Nephron progenitor cell (in vitro differentiated cells): ENCODE measurements around the gene CACNA1D.

ENCODE experiments used
- DNase-seq: peaks from one replicate; pipeline ENCODE4 v3.0.0; 2021
- H3K27ac Mint-ChIP-seq: 2 replicates; pipeline ENCODE4 v1.8.0; 2021; ENCODE audit warnings: mild to moderate bottlenecking, moderate library complexity, mixed read lengths
- H3K27me3 Mint-ChIP-seq: 2 replicates; pipeline ENCODE4 v1.8.0; 2021; ENCODE audit warnings: mild to moderate bottlenecking, low read depth, mixed read lengths; ENCODE audit not compliant: poor library complexity
- H3K36me3 Mint-ChIP-seq: 2 replicates; pipeline ENCODE4 v1.8.0; 2021; ENCODE audit warnings: low read depth, mixed read lengths
- H3K4me1 Mint-ChIP-seq: 2 replicates; pipeline ENCODE4 v1.8.0; 2021; ENCODE audit warnings: mixed read lengths
- H3K4me3 Mint-ChIP-seq: 2 replicates; pipeline ENCODE4 v1.8.0; 2021; ENCODE audit warnings: mild to moderate bottlenecking, moderate library complexity, mixed read lengths
- H3K9me3 Mint-ChIP-seq: 2 replicates; pipeline ENCODE4 v1.8.0; 2021; ENCODE audit warnings: mild to moderate bottlenecking, moderate library complexity, mixed read lengths
- TF ChIP-seq, protein P1 (sequence below): fragments of 200-600 bp; sonication (generic); IDR thresholded peaks from 2 replicates; pipeline ENCODE4 v1.5.0; 2021; ENCODE audit warnings: antibody characterized with exemption

CACNA1D gene

DNA sequence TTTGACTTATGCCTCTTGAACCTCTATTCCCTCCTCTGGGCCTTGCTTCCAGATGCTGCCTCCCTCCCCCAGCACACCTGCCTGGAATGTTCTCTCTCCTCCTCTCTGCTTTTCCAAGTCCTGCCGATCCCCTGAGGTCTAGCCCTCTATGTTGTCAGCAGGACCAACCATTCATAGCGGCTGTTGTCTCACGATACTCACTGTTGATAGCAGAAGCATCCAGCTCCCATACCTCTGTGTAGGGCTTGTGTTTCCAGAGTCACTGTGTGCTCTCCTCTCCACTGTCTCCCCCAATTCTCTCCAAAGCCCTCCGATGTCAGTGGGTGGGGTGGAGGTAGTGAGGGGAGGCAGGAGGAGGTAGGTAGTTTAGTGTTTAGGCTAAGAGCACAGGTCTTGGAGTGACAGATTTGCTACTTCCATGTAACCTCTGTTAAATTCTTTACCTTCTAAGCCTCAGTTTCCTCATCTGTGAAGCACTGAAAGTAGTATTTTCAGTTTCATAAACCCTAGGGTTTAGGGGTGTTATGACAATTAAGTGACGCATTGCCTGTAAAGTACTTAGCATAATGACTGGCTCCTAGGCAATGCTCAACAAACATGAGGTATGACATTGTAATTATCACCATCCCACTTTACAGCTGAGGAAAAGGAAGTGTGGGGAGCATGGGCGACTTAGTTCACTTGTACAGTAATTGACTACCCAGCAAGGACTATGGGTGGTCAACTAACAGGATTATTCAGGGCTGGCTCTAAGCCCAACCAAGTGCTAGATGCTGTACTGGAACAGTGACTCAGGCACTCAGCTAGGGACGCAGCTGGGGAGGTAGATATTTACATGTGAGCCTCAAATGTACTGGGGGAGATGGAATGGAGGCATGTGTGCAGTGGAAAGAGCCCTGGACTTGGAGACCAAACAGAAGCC lies 122.8 kb downstream of the CACNA1D start:
- H3K27ac Mint-ChIP-seq, result no peak overlapping the region
- H3K9me3 Mint-ChIP-seq, result no peaks in the 10 kb centered on the region
- H3K4me3 Mint-ChIP-seq, result no peak overlapping the region
- no peaks in the 10 kb centered on the region for H3K36me3 Mint-ChIP-seq
- H3K4me1 Mint-ChIP-seq, result peaks cover 12% of the 10 kb centered on the region
- peaks cover 20% of the 10 kb centered on the region for H3K27me3 Mint-ChIP-seq
- TF ChIP-seq, protein P1, sequence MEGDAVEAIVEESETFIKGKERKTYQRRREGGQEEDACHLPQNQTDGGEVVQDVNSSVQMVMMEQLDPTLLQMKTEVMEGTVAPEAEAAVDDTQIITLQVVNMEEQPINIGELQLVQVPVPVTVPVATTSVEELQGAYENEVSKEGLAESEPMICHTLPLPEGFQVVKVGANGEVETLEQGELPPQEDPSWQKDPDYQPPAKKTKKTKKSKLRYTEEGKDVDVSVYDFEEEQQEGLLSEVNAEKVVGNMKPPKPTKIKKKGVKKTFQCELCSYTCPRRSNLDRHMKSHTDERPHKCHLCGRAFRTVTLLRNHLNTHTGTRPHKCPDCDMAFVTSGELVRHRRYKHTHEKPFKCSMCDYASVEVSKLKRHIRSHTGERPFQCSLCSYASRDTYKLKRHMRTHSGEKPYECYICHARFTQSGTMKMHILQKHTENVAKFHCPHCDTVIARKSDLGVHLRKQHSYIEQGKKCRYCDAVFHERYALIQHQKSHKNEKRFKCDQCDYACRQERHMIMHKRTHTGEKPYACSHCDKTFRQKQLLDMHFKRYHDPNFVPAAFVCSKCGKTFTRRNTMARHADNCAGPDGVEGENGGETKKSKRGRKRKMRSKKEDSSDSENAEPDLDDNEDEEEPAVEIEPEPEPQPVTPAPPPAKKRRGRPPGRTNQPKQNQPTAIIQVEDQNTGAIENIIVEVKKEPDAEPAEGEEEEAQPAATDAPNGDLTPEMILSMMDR, result no peak
- DNase-seq, result no peak

DNA sequence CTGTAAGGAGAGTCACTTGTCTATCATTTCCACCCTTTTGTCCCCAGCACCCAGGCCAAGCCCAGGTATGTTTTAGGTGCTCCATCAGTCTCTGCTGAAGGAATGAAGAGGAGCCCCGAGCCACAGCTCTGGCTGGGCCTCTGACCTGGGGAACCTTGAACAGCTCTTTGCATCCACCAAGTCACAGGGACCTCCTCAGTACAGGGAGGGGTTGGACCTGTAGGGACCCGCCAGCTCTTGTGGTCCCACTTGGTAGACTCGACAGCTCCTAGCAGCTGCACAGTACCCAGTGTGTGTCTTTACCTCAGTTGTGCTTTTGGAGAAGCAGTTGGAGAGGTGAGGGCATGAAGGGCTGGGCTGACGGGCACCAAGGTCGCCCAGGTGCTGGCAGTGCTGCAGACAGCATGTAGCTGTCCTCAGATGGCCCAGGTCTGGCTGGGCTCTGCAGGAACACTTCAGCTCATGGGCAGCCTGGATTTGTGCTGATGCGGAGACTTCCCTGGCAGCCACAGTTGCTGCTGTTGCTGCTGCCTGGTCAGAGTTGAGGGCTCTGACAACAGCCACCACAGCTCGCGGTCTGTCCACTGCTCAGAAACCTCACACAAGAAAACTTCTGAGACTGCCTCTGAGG lies 123.6 kb downstream of the CACNA1D start:
- TF ChIP-seq, protein P1, result no peak
- no peaks in the 10 kb centered on the region for H3K9me3 Mint-ChIP-seq
- H3K4me1 Mint-ChIP-seq, result peaks cover 12% of the 10 kb centered on the region
- H3K4me3 Mint-ChIP-seq, result no peak overlapping the region
- H3K27me3 Mint-ChIP-seq, result peaks cover 15% of the 10 kb centered on the region
- H3K27ac Mint-ChIP-seq, result no peak overlapping the region
- H3K36me3 Mint-ChIP-seq, result no peaks in the 10 kb centered on the region
- DNase-seq, result no peak

- H3K4me3 Mint-ChIP-seq, result no peak overlapping the region
- H3K27me3 Mint-ChIP-seq, result peaks cover 15% of the 10 kb centered on the region
- H3K27ac Mint-ChIP-seq, result no peak overlapping the region
- DNase-seq, result no peak
- TF ChIP-seq, protein P1, result no peak
- peaks cover 12% of the 10 kb centered on the region for H3K4me1 Mint-ChIP-seq
- no peaks in the 10 kb centered on the region for H3K9me3 Mint-ChIP-seq
- no peaks in the 10 kb centered on the region for H3K36me3 Mint-ChIP-seq
Measured at GRCh38 chr3:53618524-53618906, 124.1 kb downstream of the CACNA1D start.

DNA sequence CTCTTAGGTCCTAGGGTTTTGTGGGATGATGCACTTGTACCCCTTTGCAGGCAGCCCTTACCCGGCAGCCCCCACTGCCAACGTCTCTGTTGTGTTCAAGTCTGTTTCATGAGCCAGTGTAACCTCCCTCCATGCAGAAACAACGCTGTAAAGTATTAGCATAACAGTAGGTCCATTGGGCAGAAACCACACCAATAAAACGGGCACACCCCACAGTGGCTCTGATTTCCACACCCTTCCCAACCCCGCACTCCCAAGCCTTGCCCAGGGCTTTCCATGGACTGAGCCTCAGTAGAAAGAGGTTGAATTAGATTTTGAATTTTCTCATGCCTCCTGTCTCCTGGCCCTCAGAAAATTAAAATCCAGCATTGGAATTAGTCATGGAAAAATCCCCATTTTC lies 124.5 kb downstream of the CACNA1D start:
- Mint-ChIP-seq H3K27ac (no peak overlapping the region), H3K36me3 (no peaks in the 10 kb centered on the region), H3K27me3 (peaks cover 15% of the 10 kb centered on the region), H3K4me1 (peaks cover 12% of the 10 kb centered on the region), H3K9me3 (no peaks in the 10 kb centered on the region), H3K4me3 (no peak overlapping the region)
- no peak for DNase-seq
- TF ChIP-seq, protein P1, result no peak

DNA sequence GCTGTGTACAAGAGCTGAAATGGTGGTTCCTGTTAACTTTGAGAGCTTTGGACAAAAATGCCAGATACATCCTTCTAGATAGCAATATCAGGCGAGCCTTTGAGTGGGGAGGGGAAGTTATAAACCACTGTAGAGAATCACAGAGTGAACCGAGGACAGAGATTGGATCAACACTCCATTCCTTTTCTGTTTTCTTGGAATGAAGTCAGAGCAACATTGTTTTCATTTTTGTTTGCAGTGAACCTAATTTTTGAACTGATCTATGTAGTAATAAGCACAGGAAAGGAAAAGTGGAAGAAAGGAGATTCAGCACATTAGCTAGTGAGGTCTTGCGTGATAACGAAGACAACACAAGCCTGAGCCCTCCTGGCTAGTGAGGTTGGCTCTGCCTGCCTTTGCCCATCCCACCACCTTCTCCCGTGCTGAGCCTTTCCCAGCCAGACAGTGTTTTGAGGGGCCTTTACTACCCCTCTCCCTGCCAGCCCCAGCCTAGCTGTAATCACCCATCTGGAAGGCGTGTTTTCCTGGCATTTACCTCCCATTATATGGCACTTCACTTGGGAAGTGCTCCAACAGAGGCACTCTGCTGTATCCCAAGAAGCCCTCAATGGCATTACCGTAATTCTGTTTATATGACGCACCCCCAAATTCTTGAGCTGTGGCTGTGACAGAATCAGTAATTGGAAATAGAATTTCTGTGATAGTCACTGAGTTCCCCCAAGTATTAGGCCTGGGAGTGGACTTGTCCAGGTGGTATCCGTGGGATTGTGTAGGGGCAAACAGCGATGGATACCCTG lies 129.8 kb downstream of the CACNA1D start:
- no peaks in the 10 kb centered on the region for H3K9me3 Mint-ChIP-seq
- TF ChIP-seq, protein P1, result no peak
- no peak overlapping the region for H3K27ac Mint-ChIP-seq
- no peaks in the 10 kb centered on the region for H3K36me3 Mint-ChIP-seq
- H3K4me1 Mint-ChIP-seq, result peaks cover 13% of the 10 kb centered on the region
- DNase-seq, result no peak
- H3K4me3 Mint-ChIP-seq, result no peak overlapping the region
- peaks cover 16% of the 10 kb centered on the region for H3K27me3 Mint-ChIP-seq
